ENCODE data around the gene LRRC45.
"Not testable (repeated sequence)": the region's sequence is repeated elsewhere in the genome, so short reads cannot be mapped to it uniquely, and the experiment has no call there.

LRRC45 gene

GRCh38 chr17:82022981-82023446 lies at the start of gene LRRC45:
Gene LRRC45 (plus strand): TSS chr17:82023305. CDS start chr17:82023644, 339 bp downstream.
- peak; percentile 84 to 100 (median 99) for DNase-seq

GRCh38 chr17:81973432-81973831 lies 49.7 kb upstream of the LRRC45 start:
- no peak for DNase-seq

DNA sequence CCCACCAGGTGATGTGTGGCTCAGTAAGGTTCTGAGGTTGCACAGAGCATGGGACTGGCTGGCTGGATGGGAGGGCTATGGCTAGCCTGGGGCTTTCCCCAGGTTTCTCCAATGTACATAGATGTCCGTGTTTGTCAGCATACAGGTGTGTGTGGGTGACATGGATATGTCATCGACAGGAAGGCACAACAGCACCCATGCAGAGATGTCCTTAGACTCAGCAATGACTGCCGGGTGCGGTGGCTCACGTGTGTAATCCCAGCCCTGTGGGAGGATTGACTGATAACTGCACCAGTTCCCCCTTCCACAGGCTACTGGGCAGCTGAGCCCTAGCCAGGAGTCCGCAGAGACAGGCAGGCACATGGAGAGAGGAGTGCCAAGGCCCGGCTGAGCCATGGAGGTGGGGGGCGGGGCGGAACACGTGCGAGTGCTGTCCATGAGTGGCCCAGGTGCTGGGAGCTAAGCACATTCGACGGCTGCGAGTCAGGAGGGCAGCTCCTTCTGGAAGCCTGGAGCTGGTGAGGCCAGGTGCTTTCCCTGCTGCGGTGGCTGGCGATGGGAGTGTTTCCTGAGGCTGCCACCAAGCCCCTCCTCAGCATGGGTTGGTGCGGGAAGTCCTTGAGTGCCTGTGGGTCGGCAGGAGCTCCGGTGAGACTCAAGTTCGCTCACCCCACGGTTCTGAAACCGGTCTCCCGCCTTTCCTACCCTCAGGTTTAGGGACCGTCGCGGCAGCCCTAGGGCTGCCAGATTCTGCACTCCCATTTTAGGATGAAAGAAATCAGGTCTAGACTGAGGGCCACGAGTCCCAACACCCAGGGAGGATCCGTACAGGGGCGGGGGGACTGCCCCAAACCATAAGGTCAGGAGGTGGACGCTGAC lies 46.5 kb upstream of the LRRC45 start:
- DNase-seq: peak in 4 of 51 donors; percentile 5 to 22 (median 8)

DNA sequence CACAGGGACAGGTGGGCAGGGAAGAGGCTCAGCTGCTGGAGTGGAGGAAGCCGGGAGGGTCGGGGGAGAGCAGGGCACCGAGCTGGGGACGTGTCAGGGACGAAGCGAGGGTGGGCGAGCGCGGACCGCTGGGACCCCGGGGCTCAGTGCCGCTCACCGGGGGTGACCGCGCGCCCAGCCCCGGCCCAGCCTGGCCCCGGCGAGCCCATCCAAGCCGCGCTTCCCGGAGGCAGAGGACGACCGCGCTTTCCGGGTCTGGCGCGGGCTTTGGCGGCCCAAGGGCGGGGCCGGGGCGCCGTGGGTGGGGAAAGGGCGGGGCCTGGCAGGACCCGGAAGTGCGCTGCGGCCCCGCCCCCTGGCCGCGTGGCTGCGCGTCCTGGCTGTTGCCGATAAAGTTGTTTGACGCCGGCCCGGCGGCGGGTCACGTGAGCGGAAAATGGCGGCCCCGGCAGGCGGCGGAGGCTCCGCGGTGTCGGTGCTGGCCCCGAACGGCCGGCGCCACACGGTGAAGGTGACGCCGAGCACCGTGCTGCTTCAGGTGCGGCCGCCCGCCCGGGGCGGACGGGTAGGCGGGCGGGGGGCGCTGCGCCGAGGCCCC lies 45.8 kb upstream of the LRRC45 start, which contains the start of gene ASPSCR1:
TSS of gene ASPSCR1 (plus strand) at position 419 of the 598 bp plus-strand sequence. CDS start at position 437, 18 bp downstream.
- DNase-seq: peak; percentile 29 to 93 (median 81)

DNA sequence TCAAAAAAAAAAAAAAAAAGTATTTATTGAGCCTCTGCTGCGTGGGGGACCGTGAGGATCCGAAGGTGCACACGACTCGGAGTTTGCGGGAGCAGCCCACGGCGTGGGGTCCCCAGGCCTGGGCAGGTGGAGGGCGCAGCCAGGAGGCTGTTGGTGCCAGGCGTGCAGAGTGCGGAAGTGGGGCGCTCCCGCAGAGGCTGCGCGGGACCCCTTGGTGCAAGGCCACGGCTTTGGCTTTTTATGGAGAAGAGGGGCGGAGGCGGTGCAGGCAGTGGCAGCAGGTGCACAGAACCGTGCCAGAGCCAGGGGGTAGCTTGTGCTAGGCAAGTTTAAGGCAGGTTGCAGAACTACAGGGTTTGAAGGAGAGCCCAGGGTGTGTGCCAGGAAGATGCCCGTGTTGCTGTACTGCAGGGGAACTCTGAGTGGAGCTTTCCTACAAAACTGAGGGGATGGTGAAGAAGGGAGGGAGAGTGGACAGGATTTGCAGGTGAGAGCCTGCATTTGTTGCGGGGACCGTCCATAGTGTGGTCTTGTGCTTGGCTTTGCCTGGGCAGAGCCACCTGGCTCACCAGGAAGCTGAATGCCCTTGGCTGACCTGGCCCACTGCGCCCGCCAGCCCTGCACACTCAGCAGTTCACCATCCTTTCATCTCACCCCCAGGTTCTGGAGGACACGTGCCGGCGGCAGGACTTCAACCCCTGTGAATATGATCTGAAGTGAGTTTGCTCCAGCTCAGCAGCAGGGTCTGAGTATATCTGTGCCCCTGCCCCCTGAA lies 44.4 kb upstream of the LRRC45 start:
- no peak for DNase-seq

DNA sequence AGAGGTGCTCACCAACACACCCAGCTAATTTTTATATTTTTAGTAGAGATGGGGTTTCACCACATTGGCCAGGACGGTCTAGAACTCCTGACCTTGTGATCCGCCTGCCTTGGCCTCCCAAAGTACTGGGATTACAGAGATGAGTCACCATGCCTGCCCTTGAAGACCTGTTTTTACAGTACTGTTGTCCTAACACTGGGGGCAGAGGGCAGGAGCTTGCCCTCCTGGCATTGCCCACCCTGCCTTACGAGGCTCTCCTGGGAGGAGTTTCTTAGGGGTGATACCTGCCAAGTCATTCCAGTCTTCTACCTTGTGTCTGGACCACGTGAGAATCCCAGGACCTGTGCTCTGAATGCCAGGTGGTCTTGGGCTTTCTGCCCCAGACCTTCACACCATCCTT lies 43.0 kb upstream of the LRRC45 start:
- DNase-seq: no peak

- DNase-seq: no peak
Observed at GRCh38 chr17:81980707-81981343, 42.3 kb upstream of the LRRC45 start.

- DNase-seq: not testable (repeated sequence)
Observed at GRCh38 chr17:81981511-81981910, 41.6 kb upstream of the LRRC45 start.

DNA sequence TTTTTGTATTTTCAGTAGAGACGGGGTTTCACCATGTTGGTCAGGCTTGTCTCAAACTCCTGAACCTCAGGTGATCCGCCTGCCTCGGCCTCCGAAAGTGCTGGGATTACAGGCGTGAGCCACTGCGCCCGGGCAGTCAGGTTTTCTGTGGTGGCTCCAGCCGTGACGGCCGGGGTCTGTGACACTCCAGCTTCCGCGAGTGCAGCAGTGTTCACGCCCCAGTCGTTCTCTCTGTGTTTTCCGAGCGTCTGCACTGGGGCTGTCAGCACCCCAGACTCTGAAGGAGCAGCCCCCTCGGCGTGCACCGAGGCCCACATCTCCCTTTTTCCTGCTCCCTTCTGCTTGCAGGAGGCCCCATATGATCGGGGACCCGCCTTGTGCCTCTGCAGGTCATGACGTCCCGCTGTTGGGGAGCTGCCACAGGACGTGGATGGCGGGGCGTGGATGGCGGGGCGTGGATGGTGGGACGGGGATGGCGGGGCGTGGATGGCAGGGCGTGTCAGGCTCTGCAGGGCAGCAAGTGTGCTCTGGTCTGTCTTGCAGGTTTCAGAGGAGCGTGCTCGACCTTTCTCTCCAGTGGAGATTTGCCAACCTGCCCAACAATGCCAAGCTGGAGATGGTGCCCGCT lies 40.0 kb upstream of the LRRC45 start:
- DNase-seq: no peak

DNA sequence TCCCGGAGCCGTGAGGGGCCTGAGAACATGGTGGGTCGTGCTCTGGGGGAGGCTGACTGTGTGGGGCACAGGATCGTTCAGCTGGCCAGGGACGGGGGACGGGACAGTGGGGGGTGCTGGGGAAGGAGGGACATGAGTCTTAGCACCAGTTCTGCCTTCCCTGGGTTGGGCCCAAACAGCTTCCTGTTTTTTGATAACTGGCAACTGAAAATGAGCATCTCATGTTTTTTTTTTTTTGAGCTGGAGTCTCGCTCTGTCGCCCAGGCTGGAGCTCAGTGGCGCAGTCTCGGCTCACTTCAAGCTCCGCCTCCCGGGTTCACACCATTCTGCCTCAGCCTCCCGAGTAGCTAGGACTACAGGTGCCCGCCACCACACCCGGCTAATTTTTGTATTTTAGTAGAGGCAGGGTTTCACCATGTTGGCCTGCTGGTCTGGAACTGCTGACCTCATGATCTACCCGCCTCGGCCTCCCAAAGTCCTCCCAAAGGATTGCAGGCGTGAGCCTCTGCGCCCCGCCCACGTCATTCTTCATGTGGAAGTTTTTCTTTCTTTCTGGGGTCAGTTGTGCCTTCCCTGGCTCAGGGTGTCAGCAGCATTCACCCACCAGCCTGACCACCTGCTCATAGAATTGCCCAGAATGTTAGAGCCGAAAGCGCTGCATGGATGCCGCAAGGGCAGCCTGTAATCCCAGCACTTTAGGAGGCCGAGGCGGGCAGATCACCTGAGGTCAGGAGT lies 39.3 kb upstream of the LRRC45 start:
- DNase-seq: no peak

GRCh38 chr17:81984773-81985410 lies 38.2 kb upstream of the LRRC45 start:
- DNase-seq: no peak

GRCh38 chr17:81986606-81987005 lies 36.5 kb upstream of the LRRC45 start:
- DNase-seq: no peak

GRCh38 chr17:81987161-81987770 lies 35.8 kb upstream of the LRRC45 start:
- DNase-seq: no peak

GRCh38 chr17:81990836-81991683 lies 32.0 kb upstream of the LRRC45 start:
- no peak for DNase-seq

DNA sequence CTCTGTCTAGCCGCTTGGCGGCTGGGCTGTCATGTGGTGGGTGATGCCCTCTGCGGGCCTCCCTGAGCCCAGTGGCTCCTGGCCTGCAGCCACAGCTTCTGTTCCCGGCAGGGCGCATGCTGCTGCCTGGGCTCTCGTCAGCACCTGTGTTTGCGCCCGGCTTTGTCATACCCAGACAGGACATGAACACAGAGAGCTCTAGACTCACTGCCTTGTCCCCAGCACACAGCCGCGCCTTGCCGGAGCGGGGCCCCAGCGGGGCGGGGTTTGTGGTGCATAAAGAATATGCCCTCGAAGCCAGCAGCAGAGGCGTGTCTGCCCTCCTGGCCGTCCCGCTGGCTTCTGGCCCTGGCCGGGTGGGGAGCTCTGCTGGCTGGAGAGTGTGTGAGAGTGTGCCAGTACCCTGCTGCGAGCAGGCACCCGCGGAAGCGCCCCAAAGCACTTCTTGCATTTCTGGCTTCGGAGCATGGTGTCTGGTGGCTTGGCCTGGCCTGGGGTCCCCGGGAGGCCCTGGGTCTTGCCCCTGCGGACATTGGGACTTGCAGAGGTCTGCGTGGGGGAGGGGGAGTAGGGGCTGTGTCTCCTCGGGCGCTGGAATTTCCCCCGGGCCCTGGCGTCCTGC lies 31.3 kb upstream of the LRRC45 start:
- peak in 41 of 51 donors; percentile 16 to 85 (median 64) for DNase-seq

DNA sequence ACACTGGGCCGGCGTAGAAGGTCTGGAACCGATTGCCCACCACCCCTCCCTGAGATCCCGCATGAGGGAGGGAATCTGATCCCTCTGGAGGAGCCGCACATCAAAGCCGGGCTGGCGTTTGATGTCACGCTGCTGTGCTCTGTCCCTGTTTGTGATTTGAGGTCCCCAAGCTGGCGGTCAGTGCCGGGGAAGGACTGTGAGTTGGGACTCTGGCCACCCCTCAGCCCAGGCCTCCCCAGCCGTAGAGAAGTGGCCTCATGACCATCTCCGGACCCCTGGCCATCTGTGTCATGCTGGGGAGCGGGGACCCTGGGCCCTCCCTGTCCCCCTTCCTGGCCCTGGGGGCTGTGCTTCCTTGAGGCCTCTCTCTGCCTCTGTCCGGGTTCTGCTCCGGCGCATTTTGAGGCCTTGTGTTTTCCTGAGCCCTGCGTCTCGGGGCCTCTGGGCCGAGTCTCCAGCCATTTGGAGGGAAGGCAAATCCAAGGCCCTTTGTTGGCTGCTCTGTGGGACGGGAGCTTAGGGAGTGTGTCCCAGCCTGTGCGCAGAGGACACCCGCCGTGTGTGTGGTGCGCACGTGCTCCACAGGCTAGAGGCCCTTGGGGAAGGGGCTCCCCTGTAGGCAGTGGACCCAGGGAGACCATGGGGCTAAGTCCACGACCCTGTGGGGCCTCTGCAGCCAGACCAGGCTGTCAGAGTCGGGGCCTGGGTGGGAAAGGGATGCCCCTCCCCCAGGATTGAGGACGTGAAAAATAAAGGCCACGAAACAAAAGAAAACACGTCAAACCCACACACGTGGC lies 30.6 kb upstream of the LRRC45 start:
- DNase-seq: no peak

Data from hypothalamus (tissue), 51 donors.